Activated CD4-positive, alpha-beta memory T cell treated with anti-CD3 and anti-CD28 coated beads for 36 hours (primary cell): ENCODE data around the gene PCDHA1. TPM values are rescaled to one million over a fixed set of nuclear protein-coding genes. Genes with fewer than 3 reads are reported as not detected.

Experiments used
- CTCF ChIA-PET: fragments of 350-600 bp; sonication (Branson Sonifier 250); formaldehyde crosslinking; loops from one replicate; lab custom pipeline; 2021; ENCODE audit warnings: antibody characterized with exemption, inconsistent platforms; lab: Charles Lee
- POLR2A ChIA-PET: fragments of 350-600 bp; sonication (Branson Sonifier 250); formaldehyde crosslinking; loops from one replicate; lab custom pipeline; 2021; ENCODE audit warnings: antibody characterized with exemption; lab: Charles Lee
- DNase-seq: peaks from one replicate; pipeline ENCODE4 v3.0.0-alpha.2; 2020
- H3K27ac Mint-ChIP-seq: one replicate; pipeline ENCODE4 v1.8.0; 2021; ENCODE audit warnings: mixed read lengths
- H3K27me3 Mint-ChIP-seq: one replicate; pipeline ENCODE4 v1.8.0; 2021; ENCODE audit warnings: mixed read lengths
- H3K36me3 Mint-ChIP-seq: one replicate; pipeline ENCODE4 v1.8.0; 2021; ENCODE audit warnings: mixed read lengths
- H3K4me1 Mint-ChIP-seq: one replicate; pipeline ENCODE4 v1.8.0; 2021; ENCODE audit warnings: low read depth, mixed read lengths
- H3K4me3 Mint-ChIP-seq: one replicate; pipeline ENCODE4 v1.8.0; 2021; ENCODE audit warnings: mild to moderate bottlenecking, mixed read lengths
- H3K9me3 Mint-ChIP-seq: one replicate; pipeline ENCODE4 v1.8.0; 2021; ENCODE audit warnings: mixed read lengths
- intact Hi-C: fragments of 100-400 bp; cut with micrococcal nuclease; formaldehyde crosslinking; loops from one replicate; pipeline ENCODE4 v1.15.1; 2023
- total RNA-seq, 2 experiments: library from RNA; stranded (reverse); gene quantifications; one replicate each; pipeline ENCODE4 v1.2.3, GENCODE V29; 2021

The PCDHA1 gene
- total RNA-seq, 2 experiments from 2014 or later = not detected

GRCh38 chr5:140916325-140916724 is 130.4 kb downstream of the PCDHA1 start:
- Mint-ChIP-seq H3K27me3 (peaks cover 7% of the 10 kb centered on the region), H3K27ac (no peak overlapping the region), H3K4me1 (no peaks in the 10 kb centered on the region), H3K36me3 (no peaks in the 10 kb centered on the region), H3K4me3 (no peak overlapping the region), H3K9me3 (peaks cover 2% of the 10 kb centered on the region)
- intact Hi-C loops = no loop called here
- no peak for DNase-seq
- ChIA-PET CTCF (no interaction called here), POLR2A (no interaction called here)

- no peaks in the 10 kb centered on the region for H3K9me3 Mint-ChIP-seq
- peaks cover 40% of the 10 kb centered on the region for H3K27me3 Mint-ChIP-seq
- no peak overlapping the region for H3K27ac Mint-ChIP-seq
- POLR2A ChIA-PET = no interaction called here
- CTCF ChIA-PET = no interaction called here
- no peak overlapping the region for H3K4me3 Mint-ChIP-seq
- DNase-seq = no peak
- intact Hi-C loops = no loop called here
- H3K36me3 Mint-ChIP-seq = no peaks in the 10 kb centered on the region
- peaks cover 6% of the 10 kb centered on the region for H3K4me1 Mint-ChIP-seq
Measured at GRCh38 chr5:140923601-140924000, 137.7 kb downstream of the PCDHA1 start.

GRCh38 chr5:140925806-140926442 is 140.0 kb downstream of the PCDHA1 start, which contains the start of gene PCDHAC1:
PCDHAC1 (plus strand) TSS chr5:140926299; CDS start chr5:140926893, 594 bp downstream.
- POLR2A ChIA-PET = no interaction called here

GRCh38 chr5:140926443-140927227 is 140.7 kb downstream of the PCDHA1 start:
- Mint-ChIP-seq H3K27ac (no peak overlapping the region), H3K27me3 (peaks cover 46% of the 10 kb centered on the region), H3K36me3 (no peaks in the 10 kb centered on the region), H3K4me1 (peaks cover 6% of the 10 kb centered on the region), H3K4me3 (no peak overlapping the region), H3K9me3 (no peaks in the 10 kb centered on the region)
- CTCF ChIA-PET = interaction anchor here (0.7 to 1.3 kb wide), 4 partner anchors 11 to 116 kb away, joined by 3 to 4 read pairs (median 3); partner anchors contain the start of gene PCDHA8
- DNase-seq = peak; percentile 55
- POLR2A ChIA-PET = no interaction called here
- intact Hi-C loops = loop anchor here (5.0 kb wide), 1 partner anchor 116 kb away; no protein-coding TSS in a partner anchor

More at GRCh38 chr5:140925806-140926442, 140.0 kb downstream of the PCDHA1 start, which contains the start of gene PCDHAC1:
- Mint-ChIP-seq H3K27ac (no peak within 1 kb of the TSS), H3K27me3 (peaks cover 48% of the 10 kb centered on the region), H3K4me1 (peaks cover 6% of the 10 kb centered on the region), H3K9me3 (no peaks in the 10 kb centered on the region), H3K36me3 (no peaks in the 10 kb centered on the region), H3K4me3 (no peak within 1 kb of the TSS)
- intact Hi-C loops = loop anchor here (5.0 kb wide), 1 partner anchor 116 kb away; no protein-coding TSS in a partner anchor
- DNase-seq = no peak
- CTCF ChIA-PET = interaction anchor here (1.3 kb wide), 1 partner anchor 116 kb away, joined by 4 read pairs; no protein-coding TSS in a partner anchor

- intact Hi-C loops = loop anchor here (5.0 kb wide), 1 partner anchor 115 kb away; no protein-coding TSS in a partner anchor
- no peak overlapping the region for H3K27ac Mint-ChIP-seq
- no peaks in the 10 kb centered on the region for H3K9me3 Mint-ChIP-seq
- DNase-seq = no peak
- ChIA-PET POLR2A (no interaction called here), CTCF (interaction anchor here (0.7 to 1.2 kb wide), 2 partner anchors 33 to 86 kb away, joined by 3 read pairs; partner anchors contain the start of gene PCDHA8)
- H3K36me3 Mint-ChIP-seq = no peaks in the 10 kb centered on the region
- no peak overlapping the region for H3K4me3 Mint-ChIP-seq
- peaks cover 46% of the 10 kb centered on the region for H3K27me3 Mint-ChIP-seq
- H3K4me1 Mint-ChIP-seq = peaks cover 6% of the 10 kb centered on the region
Measured at GRCh38 chr5:140927228-140927573, 141.3 kb downstream of the PCDHA1 start.

GRCh38 chr5:140934964-140935606 is 149.1 kb downstream of the PCDHA1 start:
- no peak overlapping the region for H3K4me3 Mint-ChIP-seq
- ChIA-PET CTCF (no interaction called here), POLR2A (no interaction called here)
- no peaks in the 10 kb centered on the region for H3K9me3 Mint-ChIP-seq
- no peaks in the 10 kb centered on the region for H3K36me3 Mint-ChIP-seq
- H3K27me3 Mint-ChIP-seq = no peaks in the 10 kb centered on the region
- H3K27ac Mint-ChIP-seq = no peak overlapping the region
- no peak for DNase-seq
- no peaks in the 10 kb centered on the region for H3K4me1 Mint-ChIP-seq
- intact Hi-C loops = no loop called here

GRCh38 chr5:140946578-140946977 is 160.6 kb downstream of the PCDHA1 start:
- no peak for DNase-seq
- CTCF ChIA-PET = no interaction called here
- Mint-ChIP-seq H3K36me3 (no peaks in the 10 kb centered on the region), H3K4me1 (no peaks in the 10 kb centered on the region), H3K4me3 (no peak overlapping the region), H3K27me3 (peaks cover 1% of the 10 kb centered on the region), H3K9me3 (peaks cover 18% of the 10 kb centered on the region), H3K27ac (no peak overlapping the region)
- POLR2A ChIA-PET = no interaction called here
- intact Hi-C loops = no loop called here

- ChIA-PET CTCF (no interaction called here), POLR2A (no interaction called here)
- no peak for DNase-seq
- peaks cover 5% of the 10 kb centered on the region for H3K27me3 Mint-ChIP-seq
- no peaks in the 10 kb centered on the region for H3K9me3 Mint-ChIP-seq
- no peak overlapping the region for H3K27ac Mint-ChIP-seq
- H3K4me1 Mint-ChIP-seq = no peaks in the 10 kb centered on the region
- no peak overlapping the region for H3K4me3 Mint-ChIP-seq
- intact Hi-C loops = no loop called here
- no peaks in the 10 kb centered on the region for H3K36me3 Mint-ChIP-seq
Measured at GRCh38 chr5:140951636-140952035, 165.7 kb downstream of the PCDHA1 start.

- no peaks in the 10 kb centered on the region for H3K4me1 Mint-ChIP-seq
- H3K27ac Mint-ChIP-seq = no peak overlapping the region
- H3K9me3 Mint-ChIP-seq = no peaks in the 10 kb centered on the region
- DNase-seq = no peak
- ChIA-PET POLR2A (no interaction called here), CTCF (no interaction called here)
- peaks cover 5% of the 10 kb centered on the region for H3K27me3 Mint-ChIP-seq
- intact Hi-C loops = no loop called here
- no peak overlapping the region for H3K4me3 Mint-ChIP-seq
- H3K36me3 Mint-ChIP-seq = no peaks in the 10 kb centered on the region
Measured at GRCh38 chr5:140953234-140953633, 167.3 kb downstream of the PCDHA1 start.

GRCh38 chr5:140962190-140962589 is 176.2 kb downstream of the PCDHA1 start:
- CTCF ChIA-PET = no interaction called here
- intact Hi-C loops = no loop called here
- POLR2A ChIA-PET = no interaction called here

GRCh38 chr5:140964356-140964755 is 178.4 kb downstream of the PCDHA1 start:
- POLR2A ChIA-PET = no interaction called here
- Mint-ChIP-seq H3K36me3 (no peaks in the 10 kb centered on the region), H3K9me3 (no peaks in the 10 kb centered on the region), H3K4me1 (no peaks in the 10 kb centered on the region), H3K27me3 (peaks cover 32% of the 10 kb centered on the region), H3K27ac (no peak overlapping the region), H3K4me3 (no peak overlapping the region)
- intact Hi-C loops = no loop called here
- CTCF ChIA-PET = no interaction called here
- DNase-seq = no peak

More at GRCh38 chr5:140962190-140962589, 176.2 kb downstream of the PCDHA1 start:
- no peaks in the 10 kb centered on the region for H3K4me1 Mint-ChIP-seq
- DNase-seq = no peak
- H3K9me3 Mint-ChIP-seq = no peaks in the 10 kb centered on the region
- H3K27ac Mint-ChIP-seq = no peak overlapping the region
- H3K27me3 Mint-ChIP-seq = peaks cover 23% of the 10 kb centered on the region
- H3K36me3 Mint-ChIP-seq = no peaks in the 10 kb centered on the region
- H3K4me3 Mint-ChIP-seq = no peak overlapping the region

GRCh38 chr5:140965905-140966292 is 180.0 kb downstream of the PCDHA1 start:
- no peaks in the 10 kb centered on the region for H3K36me3 Mint-ChIP-seq
- H3K4me1 Mint-ChIP-seq = no peaks in the 10 kb centered on the region
- H3K27ac Mint-ChIP-seq = no peak overlapping the region
- peaks cover 29% of the 10 kb centered on the region for H3K27me3 Mint-ChIP-seq
- H3K4me3 Mint-ChIP-seq = no peak overlapping the region
- ChIA-PET CTCF (no interaction called here), POLR2A (no interaction called here)
- intact Hi-C loops = no loop called here
- no peaks in the 10 kb centered on the region for H3K9me3 Mint-ChIP-seq
- no peak for DNase-seq
